GM23338 (cell line): ENCODE measurements around the gene PTPN9. TPM values are rescaled to one million over a fixed set of nuclear protein-coding genes. Genes with fewer than 3 reads are reported as not detected.
"Not testable (repeated sequence)": the region's sequence is repeated elsewhere in the genome, so short reads cannot be mapped to it uniquely, and the experiment has no call there.

Experiments
- ATAC-seq: fragments of 200-7000 bp; cut with Tn5 transposase; 3 replicates; pipeline ENCODE4 v1.9.1; 2020
- DNase-seq: peaks from one replicate; pipeline ENCODE4 v3.0.0-alpha.2; 2015; ENCODE audit warnings: low spot score
- H2AFZ ChIP-seq: fragments of 200-600 bp; sonication (generic); 2 replicates; pipeline ENCODE4 v1.8.0; 2016; ENCODE audit warnings: antibody characterized with exemption, mild to moderate bottlenecking, moderate library complexity
- H3F3A ChIP-seq: fragments of 200-600 bp; sonication (generic); replicated peaks from 2 replicates; pipeline ENCODE4 v1.8.0; 2017; ENCODE audit warnings: antibody characterized with exemption, mixed run types, low read depth
- H3K27ac ChIP-seq: fragments of 200-600 bp; sonication (generic); 2 replicates; pipeline ENCODE4 v1.6.1; 2016; ENCODE audit warnings: low read depth
- H3K27me3 ChIP-seq: fragments of 200-600 bp; sonication (generic); 2 replicates; pipeline ENCODE4 v1.8.0; 2016; ENCODE audit warnings: mild to moderate bottlenecking, mixed run types, moderate library complexity; ENCODE audit not compliant: insufficient read depth
- H3K36me3 ChIP-seq: fragments of 200-600 bp; sonication (generic); 2 replicates; pipeline ENCODE4 v1.8.0; 2016; ENCODE audit warnings: mild to moderate bottlenecking; ENCODE audit not compliant: insufficient read depth
- H3K4me1 ChIP-seq: fragments of 200-600 bp; sonication (generic); 2 replicates; pipeline ENCODE4 v1.8.0; 2016; ENCODE audit warnings: mild to moderate bottlenecking, moderate library complexity; ENCODE audit not compliant: insufficient read depth
- H3K4me2 ChIP-seq: fragments of 200-600 bp; sonication (generic); 2 replicates; pipeline ENCODE4 v1.7.1; 2017; ENCODE audit warnings: mixed run types
- H3K4me3 ChIP-seq: fragments of 200-600 bp; sonication (generic); 2 replicates; pipeline ENCODE4 v1.6.1; 2016; ENCODE audit warnings: mixed run types
- H3K79me2 ChIP-seq: fragments of 200-600 bp; sonication (generic); replicated peaks from 2 replicates; pipeline ENCODE4 v1.8.0; 2017; ENCODE audit warnings: mild to moderate bottlenecking; ENCODE audit not compliant: insufficient read depth
- H3K9me2 ChIP-seq: fragments of 200-600 bp; sonication (generic); 2 replicates; pipeline ENCODE4 v1.8.0; 2017; ENCODE audit not compliant: insufficient read depth
- H4K20me1 ChIP-seq: fragments of 200-600 bp; sonication (generic); replicated peaks from 2 replicates; pipeline ENCODE4 v1.8.0; 2017; ENCODE audit warnings: mild to moderate bottlenecking; ENCODE audit not compliant: insufficient read depth
- H3K27ac Mint-ChIP-seq: 2 replicates; pipeline ENCODE4 v1.8.0; 2020; ENCODE audit warnings: inconsistent platforms, mild to moderate bottlenecking, moderate library complexity, mixed read lengths
- H3K27me3 Mint-ChIP-seq: 3 replicates; pipeline ENCODE4 v1.8.0; 2022; ENCODE audit warnings: low read depth, mild to moderate bottlenecking, moderate library complexity, mixed read lengths, inconsistent platforms; ENCODE audit not compliant: insufficient read depth, poor library complexity
- H3K36me3 Mint-ChIP-seq: 3 replicates; pipeline ENCODE4 v1.8.0; 2021; ENCODE audit warnings: low read depth, mild to moderate bottlenecking, inconsistent platforms, moderate library complexity, mixed read lengths
- H3K4me1 Mint-ChIP-seq: 3 replicates; pipeline ENCODE4 v1.8.0; 2020; ENCODE audit warnings: mild to moderate bottlenecking, inconsistent platforms, mixed read lengths
- H3K4me3 Mint-ChIP-seq: 3 replicates; pipeline ENCODE4 v1.8.0; 2021; ENCODE audit warnings: moderate library complexity, mild to moderate bottlenecking, inconsistent platforms, mixed read lengths
- H3K9me3 Mint-ChIP-seq: 3 replicates; pipeline ENCODE4 v1.8.0; 2020; ENCODE audit warnings: moderate library complexity, mild to moderate bottlenecking, inconsistent platforms, mixed read lengths
- CTCF ChIP-seq, 2 experiments: fragments of 200-600 bp in 1 of 2; sonication (generic) in 1 of 2; conservative IDR thresholded peaks; 2 replicates each; pipeline versions ENCODE4 v1.5.1 to v1.6.1; 2016 to 2017; ENCODE audit warnings: antibody characterized with exemption in 2 of 2, low read depth in 2 of 2, mild to moderate bottlenecking in 2 of 2, moderate library complexity in 1 of 2
- POLR2AphosphoS5 ChIP-seq: IDR thresholded peaks from 2 replicates; pipeline ENCODE4 v1.6.1; 2016; ENCODE audit warnings: antibody characterized with exemption, low read depth
- REST ChIP-seq: IDR thresholded peaks from one replicate; pipeline ENCODE4 v1.6.1; 2018; ENCODE audit warnings: antibody characterized with exemption; ENCODE audit not compliant: unreplicated experiment
- ZNF462 ChIP-seq: fragments of 250-450 bp; sonication (Bioruptor Pico); IDR thresholded peaks from 2 replicates; pipeline ENCODE4 v1.5.0; 2020; ENCODE audit warnings: mild to moderate bottlenecking, moderate library complexity
- polyA plus RNA-seq: library from polyadenylated mRNA; unstranded; fragments of >200 nt; fragmentation: Nextera tagmentation; extraction: Ambion mirVana; gene quantifications from 2 replicates; pipeline ENCODE4 v1.2.1, GENCODE V29; 2016
- total RNA-seq: library from RNA; depleted of rRNA; stranded (reverse); fragments of >200 nt; shearing (Covaris generic); gene quantifications from 2 replicates; pipeline ENCODE4 v1.2.3, GENCODE V29; 2014

PTPN9 gene
- total and polyA plus RNA-seq, 2 experiments from 2014 or later = 12.1 to 32.7 TPM

- peaks cover 16% of the 10 kb centered on the region for H3K9me3 Mint-ChIP-seq
- Histone ChIP-seq H3K4me2 (no peak overlapping the region), H3K27ac (no peak overlapping the region), H2AFZ (no peak overlapping the region), H3F3A (no peaks in the 10 kb centered on the region; the same call in 1 of the 2 replicates), H3K4me3 (no peak overlapping the region), H4K20me1 (no peaks in the 10 kb centered on the region; the same call in 1 of the 2 replicates), H3K79me2 (no peaks in the 10 kb centered on the region), H3K4me1 (no peaks in the 10 kb centered on the region), H3K9me2 (no peaks in the 10 kb centered on the region), H3K27me3 (no peaks in the 10 kb centered on the region), H3K36me3 (peaks cover 41% of the 10 kb centered on the region)
- no peak overlapping the region for H3K27ac Mint-ChIP-seq
- TF ChIP-seq REST (no peak), ZNF462 (CRISPR knock-in tag) (no peak), CTCF (conservative IDR thresholded peaks at IDR 0.05; ENCODE audit: low read depth in 2 of 2) (no peak), POLR2AphosphoS5 (no peak)
- ATAC-seq (no peak), DNase-seq (no peak)
- H3K4me1 Mint-ChIP-seq = no peaks in the 10 kb centered on the region
- no peak overlapping the region for H3K4me3 Mint-ChIP-seq
- peaks cover 70% of the 10 kb centered on the region for H3K36me3 Mint-ChIP-seq
- H3K27me3 Mint-ChIP-seq = peaks cover 3% of the 10 kb centered on the region
Measured at GRCh38 chr15:75483961-75484360, 95.2 kb downstream of the PTPN9 start.

- not testable (repeated sequence) for H3K4me3 ChIP-seq
- H3K36me3 Mint-ChIP-seq = peaks cover 71% of the 10 kb centered on the region
Measured at GRCh38 chr15:75483556-75483955, 95.6 kb downstream of the PTPN9 start.

More at GRCh38 chr15:75483556-75483955, 95.6 kb downstream of the PTPN9 start:
- not testable (repeated sequence) for H3K27ac Mint-ChIP-seq, H3K4me2 ChIP-seq, H3F3A ChIP-seq, H3K9me2 ChIP-seq, H3K27me3 ChIP-seq, H2AFZ ChIP-seq, H3K27ac ChIP-seq, H3K4me1 Mint-ChIP-seq, H3K4me1 ChIP-seq, H3K4me3 Mint-ChIP-seq, H3K27me3 Mint-ChIP-seq, DNase-seq, ATAC-seq, H3K79me2 ChIP-seq, H4K20me1 ChIP-seq
- peaks cover 16% of the 10 kb centered on the region for H3K9me3 Mint-ChIP-seq
- H3K36me3 ChIP-seq = peaks cover 41% of the 10 kb centered on the region
